A549 treated with AZD9567 at 1 μM for 4 hours (cell line): ENCODE measurements around the gene AAMDC. TPM values are rescaled to one million over a fixed set of nuclear protein-coding genes. Genes with fewer than 3 reads are reported as not detected.

Experiments
- total RNA-seq: library from RNA; stranded (reverse); fragments of 200-300 nt; extraction: Qiagen RNA extraction; gene quantifications from 5 replicates; pipeline ENCODE4 v1.2.3, GENCODE V29; 2022; ENCODE audit not compliant: insufficient read depth

Gene AAMDC
- total RNA-seq = 25.2 to 29.6 TPM (median 29.0 TPM) in 5 replicates

DNA sequence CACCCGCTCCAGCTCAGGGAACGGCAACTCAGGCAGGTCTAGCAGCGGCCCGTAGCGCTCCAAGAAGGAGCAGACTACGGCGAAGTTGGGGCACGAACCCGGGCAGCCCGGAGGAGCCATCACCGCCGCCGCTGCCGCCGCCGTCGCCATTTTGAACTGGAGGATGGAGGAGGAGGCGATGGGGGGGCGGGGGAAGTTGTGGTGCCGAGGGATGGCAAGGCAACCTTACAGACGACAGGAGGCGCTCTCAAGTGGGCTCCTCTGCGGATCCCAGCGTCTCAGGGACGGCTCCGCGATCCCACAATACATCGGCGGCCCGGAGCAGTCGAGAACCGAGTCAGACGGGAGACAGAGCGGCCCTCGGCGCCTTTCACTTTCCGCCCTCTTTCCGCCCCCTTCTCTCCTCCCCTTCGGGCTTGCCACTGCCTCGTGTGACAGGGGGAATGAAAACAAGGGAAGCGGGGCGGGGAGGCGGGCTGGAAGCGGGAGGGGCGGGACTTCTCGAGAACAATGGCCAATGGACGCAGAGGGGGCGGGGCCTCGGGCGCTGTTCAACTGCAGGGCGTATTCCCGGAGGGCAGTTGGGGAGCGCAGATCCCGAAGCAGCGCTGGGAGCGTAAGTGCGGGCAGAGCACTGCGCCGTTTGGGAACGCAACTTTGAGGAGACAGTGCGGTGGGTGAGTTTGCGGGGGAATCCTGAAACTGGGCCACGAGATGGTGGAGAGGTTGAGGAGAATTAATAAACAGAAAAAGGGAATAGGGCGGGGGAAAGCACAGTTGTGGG is at the start of gene AAMDC, which contains the start of gene RSF1:
Gene AAMDC, plus strand, starts transcription at position 580 of the 784 bp plus-strand sequence. CDS start 21,353 bp downstream, outside the sequence.
Gene RSF1, minus strand, starts transcription at position 158 of the 784 bp plus-strand sequence. Its CDS starts 8 bp downstream, at position 150.

Other genes with a start within 250 kb of the AAMDC start
- 1.4 to 3.4 TPM (median 1.6 TPM) in 5 replicates for gene AQP11, start 231.2 kb upstream of the AAMDC start, total RNA-seq
- gene CLNS1A, start 183.3 kb upstream of the AAMDC start, total RNA-seq = 144 to 207 TPM (median 153 TPM) in 5 replicates
- 12.5 to 32.0 TPM (median 16.4 TPM) in 5 replicates for gene RSF1, start 422 bp upstream of the AAMDC start, total RNA-seq
- gene INTS4, start 173.5 kb downstream of the AAMDC start, total RNA-seq = 16.6 to 21.4 TPM (median 18.6 TPM) in 5 replicates
- 1.4 to 1.8 TPM (median 1.6 TPM) in 5 replicates for gene KCTD14, start 202.1 kb downstream of the AAMDC start, total RNA-seq
- gene THRSP, start 242.7 kb downstream of the AAMDC start, total RNA-seq = not detected in 5 replicates